Right lobe of liver (tissue), 6 donors: ENCODE data around the gene MT1A. TPM values are rescaled to one million over a fixed set of nuclear protein-coding genes. Genes with fewer than 3 reads are reported as not detected.
"Not testable (repeated sequence)": the region's sequence is repeated elsewhere in the genome, so short reads cannot be mapped to it uniquely, and the experiment has no call there.

Source experiments
- ATAC-seq, 4 donors: fragments of 200-7000 bp; cut with Tn5 transposase; one replicate each; pipeline ENCODE4 v1.9.1; 2020; ENCODE audit warnings: mild to moderate bottlenecking in 4 of 4, moderate library complexity in 4 of 4
- DNase-seq, 3 donors: peaks; one replicate each; pipeline ENCODE4 v3.0.0-alpha.2; 2020
- H3K27ac ChIP-seq, 3 donors: fragments of 200-600 bp; one replicate each; pipeline ENCODE4 v1.8.0; 2022
- H3K27me3 ChIP-seq, 2 donors: fragments of 200-600 bp; one replicate each; pipeline ENCODE4 v1.8.0; 2022
- H3K36me3 ChIP-seq, 4 donors: fragments of 200-600 bp; sonication (generic) in 1 of 4; one replicate each; pipeline versions ENCODE4 v1.5.1 to v1.8.0; 2017 to 2022; ENCODE audit warnings: control low read depth in 1 of 4
- H3K4me1 ChIP-seq, 4 donors: fragments of 200-600 bp; sonication (generic) in 1 of 4; one replicate each; pipeline versions ENCODE4 v1.5.1 to v1.8.0; 2017 to 2022; ENCODE audit warnings: control low read depth in 1 of 4
- H3K4me3 ChIP-seq, 3 donors: fragments of 200-600 bp; one replicate each; pipeline ENCODE4 v1.8.0; 2022
- H3K9me3 ChIP-seq, 4 donors: fragments of 200-600 bp; sonication (generic) in 1 of 4; one replicate each; pipeline versions ENCODE4 v1.5.1 to v1.8.0; 2017 to 2022; ENCODE audit warnings: control low read depth in 1 of 4
- POLR2A ChIP-seq: fragments of 450-650 bp; IDR thresholded peaks from one replicate; pipeline ENCODE4 v1.6.1; 2017; ENCODE audit warnings: antibody characterized with exemption, mild to moderate bottlenecking
- WGBS: methylation state at CpG from one replicate; pipeline ENCODE4 v1.1.6; 2018; ENCODE audit warnings: low coverage, low lambda C conversion rate; ENCODE audit not compliant: insufficient coverage; ENCODE audit errors: missing lambda C conversion rate; 5-methylcytosine and 5-hydroxymethylcytosine counted together
- intact Hi-C, 2 donors: fragments of 100-400 bp; cut with DNase I; formaldehyde crosslinking; loops; one replicate each; pipeline versions ENCODE4 v1.11.2 to v1.14.1; 2022
- total RNA-seq, 6 experiments: library from RNA; depleted of rRNA in 2 of 6; stranded (reverse); fragments of >200 nt in 2 of 6; fragmentation: NEBNext Ultra II Directional in 3 of 6; extraction: Animal tissue kit (Norgen Biotek cat#: 25700) in 3 of 6; gene quantifications; one replicate each; pipeline versions ENCODE4 v1.1.0 to v1.2.4, GENCODE V29; 2016 to 2023
- TF ChIP-seq, protein P1 (sequence below), 4 donors: fragments of 200-600 bp in 3 of 4; fragments of 450-650 bp in 1 of 4; IDR thresholded peaks; one replicate each; pipeline versions ENCODE4 v1.5.1 to v1.8.0; 2016 to 2022; ENCODE audit warnings: antibody characterized with exemption in 4 of 4, mild to moderate bottlenecking in 2 of 4
- donor health status: DM: no; HTN: yes; CAD: no.
- donor health status: DM: no; HTN: no; CAD: no.
- donor health status: DM: no; HTN: no; CAD: no.
- donor health status: DM: no; HTN: yes; CAD: no.
- donor health status: DM: no; HTN: yes; CAD: no.

The MT1A gene
- total RNA-seq, 6 experiments from 2014 or later = 34.9 to 161 (median 110) TPM

DNA sequence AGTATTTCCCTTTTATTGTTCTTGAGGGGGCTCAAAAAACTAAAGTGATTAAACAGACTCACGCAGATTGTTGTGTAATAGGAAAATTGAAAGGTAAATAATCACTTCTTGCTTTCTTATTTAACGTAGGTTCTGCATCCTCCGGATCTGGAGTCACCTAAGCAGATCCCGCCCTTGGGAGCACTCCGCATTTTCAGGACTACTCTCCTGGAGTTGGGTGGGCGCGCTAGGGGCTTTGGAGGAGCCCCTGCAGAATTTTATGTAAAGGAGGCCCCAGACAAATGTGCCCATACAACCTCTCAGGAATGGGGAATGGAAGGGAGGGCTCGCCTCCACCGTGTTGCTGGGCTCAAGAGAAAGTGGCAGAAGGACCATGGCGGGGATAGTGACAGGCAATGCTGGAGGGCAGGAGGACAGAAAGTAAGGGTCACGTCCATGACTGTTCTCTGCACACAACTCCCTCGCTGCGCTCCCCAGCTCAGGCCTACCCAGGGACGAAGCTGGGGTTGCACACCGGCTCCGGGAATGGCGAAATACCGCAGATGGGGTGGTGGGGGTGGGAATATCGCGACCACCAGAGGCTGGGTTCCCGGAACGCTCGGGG lies 21.8 kb upstream of the MT1A start:
- H3K27ac ChIP-seq = peak overlapping the region; percentile 62 to 88 (median 74)
- H3K27me3 ChIP-seq = no peaks in the 10 kb centered on the region
- DNase-seq (no peak), ATAC-seq (peak; percentile 16 to 56 (median 48))
- H3K9me3 ChIP-seq = no peaks in the 10 kb centered on the region
- WGBS = 70% methylated on average over 8 of the region's 23 CpGs
- peak overlapping the region; percentile 36 to 61 (median 51) for H3K4me3 ChIP-seq
- no peaks in the 10 kb centered on the region for H3K36me3 ChIP-seq
- peaks cover 0 to 28% (median 13%) of the 10 kb centered on the region in 4 donors for H3K4me1 ChIP-seq
- intact Hi-C loops = no loop called here
- TF ChIP-seq, protein P1, sequence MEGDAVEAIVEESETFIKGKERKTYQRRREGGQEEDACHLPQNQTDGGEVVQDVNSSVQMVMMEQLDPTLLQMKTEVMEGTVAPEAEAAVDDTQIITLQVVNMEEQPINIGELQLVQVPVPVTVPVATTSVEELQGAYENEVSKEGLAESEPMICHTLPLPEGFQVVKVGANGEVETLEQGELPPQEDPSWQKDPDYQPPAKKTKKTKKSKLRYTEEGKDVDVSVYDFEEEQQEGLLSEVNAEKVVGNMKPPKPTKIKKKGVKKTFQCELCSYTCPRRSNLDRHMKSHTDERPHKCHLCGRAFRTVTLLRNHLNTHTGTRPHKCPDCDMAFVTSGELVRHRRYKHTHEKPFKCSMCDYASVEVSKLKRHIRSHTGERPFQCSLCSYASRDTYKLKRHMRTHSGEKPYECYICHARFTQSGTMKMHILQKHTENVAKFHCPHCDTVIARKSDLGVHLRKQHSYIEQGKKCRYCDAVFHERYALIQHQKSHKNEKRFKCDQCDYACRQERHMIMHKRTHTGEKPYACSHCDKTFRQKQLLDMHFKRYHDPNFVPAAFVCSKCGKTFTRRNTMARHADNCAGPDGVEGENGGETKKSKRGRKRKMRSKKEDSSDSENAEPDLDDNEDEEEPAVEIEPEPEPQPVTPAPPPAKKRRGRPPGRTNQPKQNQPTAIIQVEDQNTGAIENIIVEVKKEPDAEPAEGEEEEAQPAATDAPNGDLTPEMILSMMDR (IDR thresholded peaks at IDR 0.05) = no peak
- TF ChIP-seq POLR2A = no peak

DNA sequence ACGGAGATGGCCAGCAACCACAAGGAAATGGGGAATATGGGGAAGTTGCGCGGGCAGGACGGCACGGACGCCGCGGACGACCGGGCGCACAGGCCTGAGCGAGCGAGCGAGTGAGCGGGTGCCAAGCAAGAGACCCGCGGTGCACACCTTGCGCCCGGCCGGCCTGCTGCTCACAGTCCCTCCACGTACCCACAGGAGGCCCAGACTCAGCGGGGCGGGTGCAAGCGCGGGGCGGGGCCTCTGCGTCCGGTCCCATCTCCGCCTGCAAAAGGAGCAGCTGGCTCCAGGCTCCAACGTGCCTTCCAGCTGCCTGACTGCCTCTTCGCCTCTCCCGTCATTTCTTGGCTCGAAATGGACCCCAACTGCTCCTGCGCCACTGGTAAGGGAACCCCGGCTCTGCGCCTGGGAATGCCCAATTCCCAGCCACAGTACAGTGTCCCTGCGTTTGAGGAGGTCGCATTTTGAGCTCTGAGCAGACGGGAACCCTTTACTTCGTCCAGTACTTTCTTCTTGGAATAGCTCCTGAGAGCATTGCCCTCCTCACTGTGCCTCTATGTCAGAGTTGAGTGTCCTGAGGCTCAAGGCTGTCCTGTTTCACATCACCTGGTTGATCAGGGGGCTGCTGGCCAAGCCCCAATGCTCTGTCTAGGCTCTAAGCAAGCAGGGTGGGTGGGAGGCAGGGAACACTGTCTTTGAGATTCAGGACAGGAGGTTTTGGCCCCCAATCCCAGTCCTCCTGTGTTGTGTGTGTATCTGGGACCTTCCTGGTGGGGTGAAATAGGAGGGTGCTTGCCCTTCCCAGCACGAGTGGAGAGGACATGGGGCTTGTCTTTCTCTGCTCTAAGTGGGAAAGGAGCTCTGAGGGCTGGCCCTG lies 21.0 kb upstream of the MT1A start:
- WGBS = 25% methylated on average over 9 of the region's 41 CpGs
- DNase-seq (peak; percentile 88 to 95 (median 95)), ATAC-seq (peak; percentile 97 to 99 (median 98))
- H3K27ac ChIP-seq = peak overlapping the region; percentile 62 to 88 (median 74)
- no peaks in the 10 kb centered on the region for H3K36me3 ChIP-seq
- peaks cover 0 to 22% (median 10%) of the 10 kb centered on the region in 4 donors for H3K4me1 ChIP-seq
- H3K27me3 ChIP-seq = no peaks in the 10 kb centered on the region
- H3K4me3 ChIP-seq = peak overlapping the region; percentile 36 to 61 (median 51)
- TF ChIP-seq, protein P1 (IDR thresholded peaks at IDR 0.05) = peak in 1 of 4 donors; percentile 20
- peak; percentile 91 for TF ChIP-seq POLR2A
- H3K9me3 ChIP-seq = no peaks in the 10 kb centered on the region
- intact Hi-C loops = no loop called here

DNA sequence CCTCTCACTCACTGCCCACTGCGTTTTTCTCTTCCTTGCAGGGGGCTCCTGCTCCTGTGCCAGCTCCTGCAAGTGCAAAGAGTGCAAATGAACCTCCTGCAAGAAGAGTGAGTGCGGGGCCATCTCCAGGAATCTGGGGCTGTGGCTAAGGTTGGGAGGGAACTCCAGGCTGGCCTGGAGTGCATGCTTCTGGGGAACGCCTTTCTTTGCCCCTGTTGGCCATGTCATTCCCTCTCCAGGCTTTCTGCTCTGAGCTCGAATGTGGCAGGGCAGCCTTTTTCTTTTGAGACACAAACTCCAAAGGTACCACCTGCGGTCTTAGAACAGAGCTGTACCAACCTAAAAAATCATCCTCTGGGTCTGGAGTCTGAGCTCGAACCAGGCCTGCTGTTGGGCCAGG lies 20.3 kb upstream of the MT1A start:
- Histone ChIP-seq H3K4me3 (peak overlapping the region; percentile 36 to 61 (median 51)), H3K36me3 (no peaks in the 10 kb centered on the region), H3K27me3 (no peaks in the 10 kb centered on the region), H3K27ac (peak overlapping the region in 2 of 3 donors; percentile 74 to 88), H3K4me1 (peaks cover 0 to 21% (median 9%) of the 10 kb centered on the region in 4 donors), H3K9me3 (no peaks in the 10 kb centered on the region)
- ATAC-seq (no peak), DNase-seq (no peak)
- intact Hi-C loops = no loop called here
- TF ChIP-seq POLR2A = no peak
- TF ChIP-seq, protein P1 (IDR thresholded peaks at IDR 0.05) = no peak
- WGBS = 80% methylated on average over 4 of the region's 6 CpGs

DNA sequence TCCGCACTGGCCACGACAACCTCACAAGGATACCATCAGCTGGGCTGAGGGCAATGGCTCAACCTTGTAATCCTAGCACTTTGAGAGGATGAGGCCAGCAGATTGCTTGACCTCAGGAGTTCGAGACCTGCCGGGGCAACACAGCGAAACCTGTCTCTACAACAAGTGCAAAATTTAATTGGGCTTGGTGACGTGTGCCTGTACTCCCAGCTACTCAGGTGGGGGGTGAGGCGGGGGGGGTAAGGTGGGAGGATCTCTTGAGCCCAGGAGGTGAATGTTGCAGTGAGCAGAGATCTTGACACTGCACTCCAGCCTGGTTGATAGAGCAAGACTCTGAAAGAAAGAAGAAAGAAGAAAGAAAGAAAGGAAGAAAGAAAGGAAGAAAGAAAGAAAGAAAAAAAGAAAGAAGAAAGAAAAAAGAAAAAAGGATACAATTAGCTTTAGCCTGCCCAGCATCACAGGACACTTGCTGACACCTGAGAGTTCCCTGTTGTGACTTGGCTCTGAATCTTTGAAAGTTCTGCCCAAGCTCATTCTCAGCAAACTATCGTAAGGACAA lies 18.0 kb upstream of the MT1A start:
- H3K27me3 ChIP-seq = no peaks in the 10 kb centered on the region
- peaks cover 0 to 27% (median 11%) of the 10 kb centered on the region in 4 donors for H3K4me1 ChIP-seq
- DNase-seq = no peak
- H3K27ac ChIP-seq = no peak overlapping the region
- WGBS = 86% methylated on average over 6 of the region's 8 CpGs
- intact Hi-C loops = no loop called here
- no peak overlapping the region for H3K4me3 ChIP-seq
- H3K36me3 ChIP-seq = no peaks in the 10 kb centered on the region
- H3K9me3 ChIP-seq = no peaks in the 10 kb centered on the region
- TF ChIP-seq POLR2A = no peak
- TF ChIP-seq, protein P1 (IDR thresholded peaks at IDR 0.05) = no peak
- no peak for ATAC-seq

DNA sequence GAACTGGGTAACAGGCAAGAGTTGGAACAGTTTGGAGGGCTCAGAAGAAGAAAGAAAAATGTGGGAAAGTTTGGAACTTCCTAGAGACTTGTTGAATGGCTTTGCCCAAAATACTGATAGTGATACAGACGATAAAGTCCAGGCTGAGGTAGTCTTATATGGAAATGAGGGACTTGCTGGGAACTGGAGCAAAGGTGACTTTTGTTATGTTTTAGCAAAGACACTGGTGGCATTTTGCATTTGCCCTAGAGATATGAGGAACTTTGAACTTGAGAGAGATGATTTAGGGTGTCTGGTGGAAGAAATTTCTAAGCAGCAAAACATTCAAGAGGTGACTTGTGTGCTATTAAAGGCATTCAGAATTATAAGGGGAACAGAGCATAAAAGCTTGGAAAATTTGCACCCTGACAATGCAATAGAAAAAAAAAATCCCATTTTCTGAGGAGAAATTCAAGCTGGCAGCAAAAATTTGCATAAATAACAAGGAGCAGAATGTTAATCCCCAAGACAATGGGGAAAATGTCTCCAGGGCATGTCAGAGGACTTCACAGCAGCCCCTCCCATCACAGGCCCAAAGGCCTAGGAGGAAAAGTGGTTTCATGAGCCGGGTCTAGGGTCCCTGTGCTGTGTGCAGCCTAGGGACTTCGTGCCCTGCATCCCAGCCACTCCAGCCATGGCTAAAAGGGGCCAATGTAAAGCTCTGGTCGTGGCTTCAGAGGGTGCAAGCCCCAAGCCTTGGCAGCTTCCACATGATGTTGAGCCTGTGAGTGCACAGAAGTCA lies 16.6 kb upstream of the MT1A start:
- intact Hi-C loops, H3K27me3 ChIP-seq, H3K36me3 ChIP-seq, ATAC-seq, H3K9me3 ChIP-seq, H3K4me3 ChIP-seq, DNase-seq: not testable (repeated sequence)
- Histone ChIP-seq H3K27ac (peak overlapping the region in 2 of 3 donors; percentile 4 to 13), H3K4me1 (peaks cover 0 to 22% (median 11%) of the 10 kb centered on the region in 4 donors)
- 10% methylated on average over 1 of the region's 4 CpGs for WGBS

DNA sequence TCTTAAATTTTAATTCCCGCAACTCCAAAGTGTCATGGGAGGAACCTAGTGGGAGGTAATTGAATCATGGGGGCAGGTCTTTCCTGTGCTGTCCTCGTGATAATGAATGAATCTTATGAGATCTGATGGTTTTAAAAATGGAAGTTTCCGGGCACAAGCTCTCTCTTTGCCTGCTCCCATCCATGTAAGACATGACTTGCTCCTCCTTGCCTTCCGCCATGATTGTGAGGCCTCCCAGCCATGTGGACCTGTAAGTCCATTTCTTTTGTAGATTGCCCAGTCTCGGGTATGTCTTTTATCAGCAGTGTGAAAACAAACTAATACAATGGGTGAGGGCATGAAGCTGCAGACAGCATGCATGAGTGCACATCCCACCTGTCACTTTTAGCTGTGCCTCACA lies 15.3 kb upstream of the MT1A start:
- H3K4me3 ChIP-seq, H3K27me3 ChIP-seq, H3K9me3 ChIP-seq, DNase-seq, ATAC-seq, intact Hi-C loops, H3K27ac ChIP-seq, H3K36me3 ChIP-seq: not testable (repeated sequence)
- peaks cover 0 to 16% (median 7%) of the 10 kb centered on the region in 4 donors for H3K4me1 ChIP-seq
- WGBS = 83% methylated on average over 1 of the region's 5 CpGs
